ENCODE measurements around the gene TCEAL1.

GRCh38 chrX:103630171-103630511, 1.4 kb downstream of the TCEAL1 start:
- TF ChIP-seq, protein P1, sequence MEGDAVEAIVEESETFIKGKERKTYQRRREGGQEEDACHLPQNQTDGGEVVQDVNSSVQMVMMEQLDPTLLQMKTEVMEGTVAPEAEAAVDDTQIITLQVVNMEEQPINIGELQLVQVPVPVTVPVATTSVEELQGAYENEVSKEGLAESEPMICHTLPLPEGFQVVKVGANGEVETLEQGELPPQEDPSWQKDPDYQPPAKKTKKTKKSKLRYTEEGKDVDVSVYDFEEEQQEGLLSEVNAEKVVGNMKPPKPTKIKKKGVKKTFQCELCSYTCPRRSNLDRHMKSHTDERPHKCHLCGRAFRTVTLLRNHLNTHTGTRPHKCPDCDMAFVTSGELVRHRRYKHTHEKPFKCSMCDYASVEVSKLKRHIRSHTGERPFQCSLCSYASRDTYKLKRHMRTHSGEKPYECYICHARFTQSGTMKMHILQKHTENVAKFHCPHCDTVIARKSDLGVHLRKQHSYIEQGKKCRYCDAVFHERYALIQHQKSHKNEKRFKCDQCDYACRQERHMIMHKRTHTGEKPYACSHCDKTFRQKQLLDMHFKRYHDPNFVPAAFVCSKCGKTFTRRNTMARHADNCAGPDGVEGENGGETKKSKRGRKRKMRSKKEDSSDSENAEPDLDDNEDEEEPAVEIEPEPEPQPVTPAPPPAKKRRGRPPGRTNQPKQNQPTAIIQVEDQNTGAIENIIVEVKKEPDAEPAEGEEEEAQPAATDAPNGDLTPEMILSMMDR (IDR thresholded peaks at IDR 0.05) = no peak
- TF ChIP-seq POLR2A (IDR thresholded peaks at IDR 0.05) = no peak
- TF ChIP-seq EP300 (IDR thresholded peaks at IDR 0.05) = no peak
- TF ChIP-seq POLR2AphosphoS5 (IDR thresholded peaks at IDR 0.05) = no peak
